OCI-LY7 (cell line): Measurements from ENCODE around the gene RASL12. TPM values are rescaled to one million over a fixed set of nuclear protein-coding genes. Genes with fewer than 3 reads are reported as not detected.

Experiments
- Bru-seq: library from RNA; stranded (reverse); fragments of 400-500 nt; gene quantifications from one replicate; lab custom pipeline; 2021; lab: Mats Ljungman, UMichigan
- BruChase-seq, 2 experiments: library from RNA; stranded (reverse); fragments of 400-500 nt; gene quantifications; one replicate each; lab custom pipeline; 2021; lab: Mats Ljungman, UMichigan
- BruUV-seq: library from RNA; stranded (reverse); fragments of 400-500 nt; replicated peaks from 2 replicates; lab custom pipeline; 2021; lab: Mats Ljungman, UMichigan
- CTCF ChIA-PET: fragments of 300-600 bp; sonication (Branson Sonifier 250); formaldehyde crosslinking; loops from one replicate; lab custom pipeline; 2022; ENCODE audit warnings: antibody characterized with exemption; ENCODE audit not compliant: unreplicated experiment; lab: Charles Lee
- POLR2A ChIA-PET: fragments of 300-600 bp; sonication (Branson Sonifier 250); formaldehyde crosslinking; loops from one replicate; lab custom pipeline; 2022; ENCODE audit warnings: antibody characterized with exemption; lab: Charles Lee
- DNase-seq: peaks from one replicate; pipeline ENCODE4 v3.0.0-alpha.2; 2015; ENCODE audit warnings: low spot score
- H2AFZ ChIP-seq: fragments of 200-600 bp; sonication (generic), shearing (Covaris generic); 2 replicates; pipeline ENCODE4 v1.6.1; 2014; ENCODE audit warnings: mild to moderate bottlenecking, antibody characterized with exemption, low read length, moderate library complexity
- H3K27ac ChIP-seq: fragments of 200-600 bp; sonication (generic); 2 replicates; pipeline ENCODE4 v1.5.1; 2014; ENCODE audit warnings: mixed run types, low read depth, mild to moderate bottlenecking, moderate library complexity, low read length, inconsistent platforms; ENCODE audit not compliant: poor library complexity, severe bottlenecking
- H3K36me3 ChIP-seq: fragments of 200-600 bp; sonication (generic); 2 replicates; pipeline ENCODE4 v1.6.1; 2014; ENCODE audit warnings: mild to moderate bottlenecking, antibody characterized with exemption, low read length, moderate library complexity, mixed read lengths; ENCODE audit not compliant: insufficient read depth
- H3K4me1 ChIP-seq: fragments of 200-600 bp; sonication (generic); 2 replicates; pipeline ENCODE4 v1.5.1; 2014; ENCODE audit warnings: mild to moderate bottlenecking, low read length; ENCODE audit not compliant: insufficient read depth, poor library complexity, severe bottlenecking
- H3K4me2 ChIP-seq: fragments of 200-600 bp; sonication (generic); 2 replicates; pipeline ENCODE4 v1.6.1; 2014; ENCODE audit warnings: mild to moderate bottlenecking, low read length
- H3K4me3 ChIP-seq: fragments of 200-600 bp; sonication (generic); 2 replicates; pipeline ENCODE4 v1.5.1; 2014; ENCODE audit warnings: mild to moderate bottlenecking, low read depth, low read length; ENCODE audit not compliant: poor library complexity, severe bottlenecking
- H3K79me2 ChIP-seq: fragments of 200-600 bp; sonication (generic); 2 replicates; pipeline ENCODE4 v1.6.1; 2016; ENCODE audit warnings: low read depth, mild to moderate bottlenecking, low read length, moderate library complexity, mixed read lengths; ENCODE audit not compliant: insufficient read depth
- H3K9me2 ChIP-seq: fragments of 200-600 bp; sonication (generic); 2 replicates; pipeline ENCODE4 v1.6.1; 2016; ENCODE audit warnings: mild to moderate bottlenecking, low read length, mixed read lengths; ENCODE audit not compliant: insufficient read depth
- H3K9me3 ChIP-seq: fragments of 200-600 bp; sonication (generic); 2 replicates; pipeline ENCODE4 v1.6.1; 2014; ENCODE audit warnings: mild to moderate bottlenecking, mixed run types, low read length, mixed read lengths
- H4K20me1 ChIP-seq: fragments of 200-600 bp; sonication (generic); 2 replicates; pipeline ENCODE4 v1.6.1; 2014; ENCODE audit warnings: mild to moderate bottlenecking, antibody characterized with exemption, low read length, moderate library complexity, mixed read lengths; ENCODE audit not compliant: insufficient read depth
- CTCF ChIP-seq: fragments of 200-600 bp; sonication (generic); conservative IDR thresholded peaks from 2 replicates; pipeline ENCODE4 v1.5.1; 2014; ENCODE audit warnings: mild to moderate bottlenecking, antibody characterized with exemption, low read length, moderate library complexity, mixed read lengths
- EZH2phosphoT487 ChIP-seq: fragments of 200-600 bp; sonication (generic); IDR thresholded peaks from 2 replicates; pipeline ENCODE4 v1.6.1; 2018; ENCODE audit warnings: low read depth, borderline replicate concordance, mild to moderate bottlenecking, mixed run types, antibody characterized with exemption, low read length, moderate library complexity, mixed read lengths
- intact Hi-C: fragments of 100-400 bp; cut with micrococcal nuclease; formaldehyde crosslinking; loops from one replicate; pipeline ENCODE4 v1.10.0; 2022; ENCODE audit not compliant: unreplicated experiment
- long read RNA-seq: library from polyadenylated mRNA; stranded (forward); transcript quantifications from one replicate; pipeline ENCODE4 v2.0.0, GENCODE V29; 2022
- total RNA-seq, 2 experiments: library from RNA; depleted of rRNA in 1 of 2; stranded (reverse); fragments of >200 nt in 1 of 2; shearing (Covaris generic) in 1 of 2; gene quantifications; 2 replicates each; pipeline ENCODE4 v1.2.3, GENCODE V29; 2014 to 2022

Gene RASL12
- not detected in 2 replicates for total RNA-seq (2014; rRNA removed; shearing (Covaris generic))
- not detected in 2 replicates for total RNA-seq (2022)
- Bru-seq, nascent RNA, result not detected
- percentile 9 among the genes with signal in this experiment for BruChase-seq, experiment 1, labeled RNA remaining after a 6-hour chase
- BruChase-seq, experiment 2, labeled RNA remaining after a 2-hour chase, result percentile 5 among the genes with signal in this experiment
- long read RNA-seq, result 0 reads

- Histone ChIP-seq H3K79me2 (no peaks in the 10 kb centered on the region), H3K4me3 (no peak within 1 kb of the TSS), H3K4me2 (no peak within 1 kb of the TSS), H3K36me3 (no peaks in the 10 kb centered on the region), H3K9me3 (no peaks in the 10 kb centered on the region), H3K4me1 (peaks cover 5% of the 10 kb centered on the region), H3K27ac (no peak within 1 kb of the TSS), H3K9me2 (no peaks in the 10 kb centered on the region), H2AFZ (no peak within 1 kb of the TSS), H4K20me1 (no peaks in the 10 kb centered on the region)
- intact Hi-C loops, result no loop called here
- BruUV-seq, result no TSS peak
- no peak for TF ChIP-seq EZH2phosphoT487
- no peak for TF ChIP-seq CTCF
- CTCF ChIA-PET, result interaction anchor here (0.7 kb wide), 1 partner anchor 13 kb away, joined by 3 read pairs; no protein-coding TSS in a partner anchor
- POLR2A ChIA-PET, result no interaction called here
- DNase-seq, result no peak
These were observed at the start of gene RASL12 for GRCh38 chr15:65067645-65068402. Gene RASL12, minus strand, starts transcription at chr15:65067991. Its CDS starts 156 bp downstream, at chr15:65067835.

DNA sequence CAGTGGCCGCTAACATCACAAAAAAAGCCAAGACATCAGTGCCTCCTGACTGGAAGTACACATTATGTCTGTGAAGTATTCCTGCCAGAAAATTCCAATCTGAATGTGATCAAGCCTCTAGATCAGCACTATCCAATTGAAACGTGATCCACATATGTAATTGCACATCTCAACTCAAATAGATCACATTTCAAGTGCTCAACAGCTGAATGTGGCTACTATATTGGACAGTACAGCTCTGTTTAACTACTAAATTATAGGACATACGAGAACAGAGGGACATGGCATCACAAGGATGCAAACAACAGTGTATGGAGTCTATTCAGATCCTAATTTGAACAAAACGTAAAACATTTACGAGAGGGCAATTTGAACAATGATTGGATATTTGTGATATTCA lies 47.8 kb upstream of the RASL12 start:
- H3K36me3 ChIP-seq, result peaks cover 90% of the 10 kb centered on the region
- POLR2A ChIA-PET, result interaction anchor here (0.6 to 1.2 kb wide), 3 partner anchors 20 to 170 kb away, joined by 3 to 4 read pairs (median 4); no protein-coding TSS in a partner anchor
- H3K79me2 ChIP-seq, result no peaks in the 10 kb centered on the region
- H3K27ac ChIP-seq, result no peak overlapping the region
- no peak for DNase-seq
- TF ChIP-seq CTCF, result no peak
- TF ChIP-seq EZH2phosphoT487, result no peak
- CTCF ChIA-PET, result no interaction called here
- no peaks in the 10 kb centered on the region for H3K4me1 ChIP-seq
- no peak overlapping the region for H2AFZ ChIP-seq
- no TSS peak for BruUV-seq
- intact Hi-C loops, result no loop called here
- no peaks in the 10 kb centered on the region for H3K9me3 ChIP-seq
- H4K20me1 ChIP-seq, result no peaks in the 10 kb centered on the region
- H3K4me3 ChIP-seq, result no peak overlapping the region
- H3K9me2 ChIP-seq, result no peaks in the 10 kb centered on the region
- no peak overlapping the region for H3K4me2 ChIP-seq
